Hepatocyte (in vitro differentiated cells): ENCODE data around the gene ZDHHC16.
"Not testable (repeated sequence)": the region's sequence is repeated elsewhere in the genome, so short reads cannot be mapped to it uniquely, and the experiment has no call there.

Experiments
- CTCF ChIP-seq: fragments of 200-600 bp; sonication (generic); IDR thresholded peaks from 2 replicates; pipeline ENCODE4 v1.5.1; 2016; ENCODE audit warnings: antibody characterized with exemption, mild to moderate bottlenecking; ENCODE audit not compliant: poor library complexity
- EZH2 ChIP-seq: fragments of 200-600 bp; sonication (generic); IDR thresholded peaks from 2 replicates; pipeline ENCODE4 v1.6.1; 2016; ENCODE audit warnings: antibody characterized with exemption, mild to moderate bottlenecking, borderline replicate concordance
- EZH2phosphoT487 ChIP-seq: fragments of 200-600 bp; sonication (generic); IDR thresholded peaks from one replicate; pipeline ENCODE4 v1.6.1; 2018; ENCODE audit warnings: antibody characterized with exemption, mild to moderate bottlenecking, low read depth, moderate library complexity; ENCODE audit not compliant: unreplicated experiment, severe bottlenecking

- TF ChIP-seq CTCF, EZH2, EZH2phosphoT487: not testable (repeated sequence)
Measured at GRCh38 chr10:97479410-97479809, 33.4 kb downstream of the ZDHHC16 start.
